SK-N-SH treated with all-trans-retinoic acid at 6 μM for 48 hours (cell line): ENCODE data around the gene LMOD3.

Experiments
- ATAC-seq: fragments of 200-7000 bp; cut with Tn5 transposase; 3 replicates; pipeline ENCODE4 v1.9.1; 2020; ENCODE audit warnings: mild to moderate bottlenecking, moderate library complexity
- ARNTL ChIP-seq: fragments of 450-650 bp; formaldehyde crosslinking; IDR thresholded peaks from 2 replicates; pipeline ENCODE4 v1.5.0; 2020; ENCODE audit warnings: low read depth, mild to moderate bottlenecking, moderate library complexity, borderline replicate concordance
- BACH2 ChIP-seq: fragments of 250-450 bp; sonication (Bioruptor Pico); IDR thresholded peaks from 2 replicates; pipeline ENCODE4 v1.9.0; 2021; ENCODE audit warnings: mild to moderate bottlenecking, borderline replicate concordance
- CSDC2 ChIP-seq: fragments of 250-450 bp; sonication (Bioruptor Pico); IDR thresholded peaks from 2 replicates; pipeline ENCODE4 v1.5.0; 2020; ENCODE audit warnings: mild to moderate bottlenecking, moderate library complexity
- ESRRG ChIP-seq: fragments of 250-450 bp; sonication (Bioruptor Pico); IDR thresholded peaks from 2 replicates; pipeline ENCODE4 v1.6.1; 2021; ENCODE audit warnings: mild to moderate bottlenecking
- GLIS3 ChIP-seq: fragments of 250-450 bp; sonication (Bioruptor Pico); IDR thresholded peaks from 2 replicates; pipeline ENCODE4 v1.5.0; 2020; ENCODE audit warnings: mild to moderate bottlenecking, moderate library complexity
- ISL1 ChIP-seq: fragments of 250-450 bp; sonication (Bioruptor Pico); IDR thresholded peaks from 2 replicates; pipeline ENCODE4 v2.1.2; 2022; ENCODE audit warnings: mild to moderate bottlenecking, moderate library complexity
- OSR1 ChIP-seq: fragments of 250-450 bp; sonication (Bioruptor Pico); IDR thresholded peaks from 2 replicates; pipeline ENCODE4 v1.8.0; 2022; ENCODE audit warnings: moderate library complexity, mild to moderate bottlenecking, inconsistent platforms
- POU6F1 ChIP-seq: fragments of 250-450 bp; sonication (Bioruptor Pico); IDR thresholded peaks from 2 replicates; pipeline ENCODE4 v1.8.0; 2021; ENCODE audit warnings: low read depth, mild to moderate bottlenecking, moderate library complexity, borderline replicate concordance
- PPARA ChIP-seq: fragments of 250-450 bp; sonication (Bioruptor Pico); IDR thresholded peaks from 2 replicates; pipeline ENCODE4 v1.5.0; 2020; ENCODE audit warnings: mild to moderate bottlenecking, borderline replicate concordance
- RARB ChIP-seq: fragments of 250-450 bp; sonication (Bioruptor Pico); IDR thresholded peaks from 2 replicates; pipeline ENCODE4 v1.8.0; 2021; ENCODE audit warnings: mild to moderate bottlenecking, moderate library complexity
- TCF4 ChIP-seq: fragments of 250-450 bp; sonication (Bioruptor Pico); IDR thresholded peaks from 2 replicates; pipeline ENCODE4 v1.8.0; 2021; ENCODE audit warnings: mild to moderate bottlenecking, moderate library complexity, borderline replicate concordance
- TOX ChIP-seq: fragments of 250-450 bp; sonication (Bioruptor Pico); IDR thresholded peaks from 2 replicates; pipeline ENCODE4 v1.8.0; 2021; ENCODE audit warnings: mild to moderate bottlenecking, moderate library complexity, borderline replicate concordance
- TSHZ2 ChIP-seq: fragments of 250-450 bp; sonication (Bioruptor Pico); IDR thresholded peaks from 2 replicates; pipeline ENCODE4 v1.5.0; 2020; ENCODE audit warnings: mild to moderate bottlenecking, moderate library complexity
- ZC3H10 ChIP-seq: fragments of 250-450 bp; sonication (Bioruptor Pico); IDR thresholded peaks from 2 replicates; pipeline ENCODE4 v1.5.1; 2021; ENCODE audit warnings: mild to moderate bottlenecking, moderate library complexity
- ZFP3 ChIP-seq: fragments of 250-450 bp; sonication (Bioruptor Pico); IDR thresholded peaks from 2 replicates; pipeline ENCODE4 v1.5.0; 2020; ENCODE audit warnings: mild to moderate bottlenecking, moderate library complexity
- ZFP30 ChIP-seq: fragments of 450-650 bp; formaldehyde crosslinking; IDR thresholded peaks from 2 replicates; pipeline ENCODE4 v1.5.0; 2022; ENCODE audit warnings: mild to moderate bottlenecking, moderate library complexity
- ZNF565 ChIP-seq: fragments of 450-650 bp; formaldehyde crosslinking; conservative IDR thresholded peaks from 2 replicates; pipeline ENCODE4 v1.5.0; 2020; ENCODE audit warnings: low read depth, mild to moderate bottlenecking, moderate library complexity
- ZNF70 ChIP-seq: fragments of 450-650 bp; formaldehyde crosslinking; IDR thresholded peaks from 2 replicates; pipeline ENCODE4 v1.5.0; 2020; ENCODE audit warnings: mild to moderate bottlenecking, moderate library complexity
- ZNF8 ChIP-seq: fragments of 450-650 bp; formaldehyde crosslinking; IDR thresholded peaks from 2 replicates; pipeline ENCODE4 v1.5.0; 2020; ENCODE audit warnings: mild to moderate bottlenecking, moderate library complexity
- TF ChIP-seq, protein P1 (sequence below): fragments of 250-450 bp; sonication (Bioruptor Pico); IDR thresholded peaks from 2 replicates; pipeline ENCODE4 v1.5.1; 2021; ENCODE audit warnings: mild to moderate bottlenecking, moderate library complexity
- TF ChIP-seq, protein P2 (sequence below): fragments of 250-450 bp; sonication (Bioruptor Pico); IDR thresholded peaks from 2 replicates; pipeline ENCODE4 v1.5.1; 2020; ENCODE audit warnings: low read depth, mild to moderate bottlenecking, moderate library complexity
- TF ChIP-seq, protein P3 (sequence below): fragments of 250-450 bp; sonication (Bioruptor Pico); IDR thresholded peaks from 2 replicates; pipeline ENCODE4 v1.8.0; 2020; ENCODE audit warnings: mild to moderate bottlenecking, moderate library complexity, borderline replicate concordance

LMOD3 gene

DNA sequence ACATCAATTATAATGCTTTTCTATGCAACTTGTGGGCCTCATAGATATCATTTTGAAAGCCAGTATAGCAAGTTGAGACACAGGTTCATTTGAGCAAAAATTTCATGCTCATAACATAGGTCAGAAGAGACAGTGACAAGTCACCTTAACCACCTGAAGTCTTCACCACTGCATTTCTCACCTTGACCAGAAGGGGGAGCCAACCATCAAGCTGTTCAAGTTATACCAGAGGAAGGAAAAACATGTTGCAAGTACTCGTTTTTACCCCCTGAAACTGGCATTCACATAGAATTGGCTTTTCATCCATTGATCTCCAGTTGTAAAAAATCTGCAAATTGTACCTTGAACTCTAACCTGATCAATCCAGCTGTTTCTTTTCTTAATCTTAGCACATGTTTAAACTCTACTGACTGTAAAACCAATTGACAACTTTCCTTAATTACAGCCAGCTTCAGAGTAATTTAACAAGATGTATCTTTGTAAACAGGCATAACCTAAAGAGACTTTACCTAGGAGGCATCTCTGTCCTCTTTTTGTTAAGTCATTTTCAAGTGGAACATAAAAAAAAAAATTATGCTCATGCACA lies 1.4 kb downstream of the LMOD3 start:
- ATAC-seq = peak; percentile 86

GRCh38 chr3:69119681-69120080 lies 2.7 kb downstream of the LMOD3 start:
- no peak for ATAC-seq
- no peak for TF ChIP-seq CSDC2
- TF ChIP-seq ZC3H10 (CRISPR knock-in tag) = no peak
- no peak for TF ChIP-seq ZNF565 (CRISPR knock-in tag)
- no peak for TF ChIP-seq ESRRG (CRISPR knock-in tag)
- TF ChIP-seq ISL1 (CRISPR knock-in tag) = no peak
- TF ChIP-seq GLIS3 (CRISPR knock-in tag) = no peak
- TF ChIP-seq TCF4 (CRISPR knock-in tag) = no peak
- TF ChIP-seq ZFP30 (CRISPR knock-in tag) = no peak
- TF ChIP-seq ZNF70 (CRISPR knock-in tag) = no peak
- TF ChIP-seq BACH2 (CRISPR knock-in tag) = no peak
- TF ChIP-seq ZFP3 (CRISPR knock-in tag) = no peak
- no peak for TF ChIP-seq RARB (CRISPR knock-in tag)
- TF ChIP-seq, protein P1, sequence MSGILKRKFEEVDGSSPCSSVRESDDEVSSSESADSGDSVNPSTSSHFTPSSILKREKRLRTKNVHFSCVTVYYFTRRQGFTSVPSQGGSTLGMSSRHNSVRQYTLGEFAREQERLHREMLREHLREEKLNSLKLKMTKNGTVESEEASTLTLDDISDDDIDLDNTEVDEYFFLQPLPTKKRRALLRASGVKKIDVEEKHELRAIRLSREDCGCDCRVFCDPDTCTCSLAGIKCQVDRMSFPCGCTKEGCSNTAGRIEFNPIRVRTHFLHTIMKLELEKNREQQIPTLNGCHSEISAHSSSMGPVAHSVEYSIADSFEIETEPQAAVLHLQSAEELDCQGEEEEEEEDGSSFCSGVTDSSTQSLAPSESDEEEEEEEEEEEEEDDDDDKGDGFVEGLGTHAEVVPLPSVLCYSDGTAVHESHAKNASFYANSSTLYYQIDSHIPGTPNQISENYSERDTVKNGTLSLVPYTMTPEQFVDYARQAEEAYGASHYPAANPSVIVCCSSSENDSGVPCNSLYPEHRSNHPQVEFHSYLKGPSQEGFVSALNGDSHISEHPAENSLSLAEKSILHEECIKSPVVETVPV (CRISPR knock-in tag) = no peak

More for the DNA sequence above, 1.4 kb downstream of the LMOD3 start:
- no peak for TF ChIP-seq ISL1 (CRISPR knock-in tag)
- TF ChIP-seq TSHZ2 (CRISPR knock-in tag) = no peak
- TF ChIP-seq ARNTL (CRISPR knock-in tag) = no peak
- TF ChIP-seq RARB (CRISPR knock-in tag) = no peak
- TF ChIP-seq, protein P2, sequence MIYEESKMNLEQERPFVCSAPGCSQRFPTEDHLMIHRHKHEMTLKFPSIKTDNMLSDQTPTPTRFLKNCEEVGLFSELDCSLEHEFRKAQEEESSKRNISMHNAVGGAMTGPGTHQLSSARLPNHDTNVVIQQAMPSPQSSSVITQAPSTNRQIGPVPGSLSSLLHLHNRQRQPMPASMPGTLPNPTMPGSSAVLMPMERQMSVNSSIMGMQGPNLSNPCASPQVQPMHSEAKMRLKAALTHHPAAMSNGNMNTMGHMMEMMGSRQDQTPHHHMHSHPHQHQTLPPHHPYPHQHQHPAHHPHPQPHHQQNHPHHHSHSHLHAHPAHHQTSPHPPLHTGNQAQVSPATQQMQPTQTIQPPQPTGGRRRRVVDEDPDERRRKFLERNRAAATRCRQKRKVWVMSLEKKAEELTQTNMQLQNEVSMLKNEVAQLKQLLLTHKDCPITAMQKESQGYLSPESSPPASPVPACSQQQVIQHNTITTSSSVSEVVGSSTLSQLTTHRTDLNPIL (CRISPR knock-in tag) = no peak
- no peak for TF ChIP-seq ZNF565 (CRISPR knock-in tag)
- no peak for TF ChIP-seq ZC3H10 (CRISPR knock-in tag)
- TF ChIP-seq POU6F1 (CRISPR knock-in tag) = no peak
- no peak for TF ChIP-seq PPARA (CRISPR knock-in tag)
- TF ChIP-seq, protein P3, sequence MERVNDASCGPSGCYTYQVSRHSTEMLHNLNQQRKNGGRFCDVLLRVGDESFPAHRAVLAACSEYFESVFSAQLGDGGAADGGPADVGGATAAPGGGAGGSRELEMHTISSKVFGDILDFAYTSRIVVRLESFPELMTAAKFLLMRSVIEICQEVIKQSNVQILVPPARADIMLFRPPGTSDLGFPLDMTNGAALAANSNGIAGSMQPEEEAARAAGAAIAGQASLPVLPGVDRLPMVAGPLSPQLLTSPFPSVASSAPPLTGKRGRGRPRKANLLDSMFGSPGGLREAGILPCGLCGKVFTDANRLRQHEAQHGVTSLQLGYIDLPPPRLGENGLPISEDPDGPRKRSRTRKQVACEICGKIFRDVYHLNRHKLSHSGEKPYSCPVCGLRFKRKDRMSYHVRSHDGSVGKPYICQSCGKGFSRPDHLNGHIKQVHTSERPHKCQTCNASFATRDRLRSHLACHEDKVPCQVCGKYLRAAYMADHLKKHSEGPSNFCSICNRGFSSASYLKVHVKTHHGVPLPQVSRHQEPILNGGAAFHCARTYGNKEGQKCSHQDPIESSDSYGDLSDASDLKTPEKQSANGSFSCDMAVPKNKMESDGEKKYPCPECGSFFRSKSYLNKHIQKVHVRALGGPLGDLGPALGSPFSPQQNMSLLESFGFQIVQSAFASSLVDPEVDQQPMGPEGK = no peak
- no peak for TF ChIP-seq TCF4 (CRISPR knock-in tag)
- no peak for TF ChIP-seq BACH2 (CRISPR knock-in tag)
- TF ChIP-seq ZNF70 (CRISPR knock-in tag) = no peak
- TF ChIP-seq ESRRG (CRISPR knock-in tag) = no peak
- no peak for TF ChIP-seq ZFP3 (CRISPR knock-in tag)
- TF ChIP-seq TOX (CRISPR knock-in tag) = no peak
- TF ChIP-seq, all 23 proteins: peak for 0

- no peak for ATAC-seq
- TF ChIP-seq OSR1 (CRISPR knock-in tag) = no peak
- TF ChIP-seq ZFP3 (CRISPR knock-in tag) = no peak
- no peak for TF ChIP-seq ZNF8 (CRISPR knock-in tag)
- TF ChIP-seq, protein P3 = no peak
- TF ChIP-seq TSHZ2 (CRISPR knock-in tag) = no peak
- TF ChIP-seq, protein P2 (CRISPR knock-in tag) = no peak
Measured at GRCh38 chr3:69119138-69119537, 3.3 kb downstream of the LMOD3 start.
